Endothelial cell of umbilical vein (primary cell): Measurements from ENCODE around the gene SCFD1. TPM values are rescaled to one million over a fixed set of nuclear protein-coding genes. Genes with fewer than 3 reads are reported as not detected.

Experiments used
- BruUV-seq: library from RNA; stranded (reverse); fragments of 400-500 nt; replicated peaks from 2 replicates; lab custom pipeline; 2021; lab: Mats Ljungman, UMichigan
- CTCF ChIA-PET: fragments of 300-600, 350-600 bp; sonication (Branson Sonifier 250); formaldehyde crosslinking; loops from one replicate; lab custom pipeline; 2021; ENCODE audit warnings: antibody characterized with exemption, inconsistent platforms; lab: Charles Lee
- POLR2A ChIA-PET: fragments of 300-600, 350-600 bp; sonication (Branson Sonifier 250); formaldehyde crosslinking; loops from one replicate; lab custom pipeline; 2021; ENCODE audit warnings: antibody characterized with exemption, inconsistent platforms; lab: Charles Lee
- DNase-seq: peaks from one replicate; pipeline ENCODE4 v3.0.0-alpha.2; 2011; ENCODE audit warnings: low read depth, low spot score
- FAIRE-seq: peaks from 2 replicates; lab custom pipeline; 2011; peaks lifted over from hg19 to GRCh38; lab: Jason Lieb, UNC
- H2AFZ ChIP-seq: 2 replicates; pipeline ENCODE4 v1.6.0; 2012; ENCODE audit warnings: low read depth, low read length, control low read depth, inconsistent platforms
- H3K27ac ChIP-seq: 2 replicates; pipeline ENCODE4 v1.5.1; 2011; ENCODE audit warnings: low read depth, mild to moderate bottlenecking, control low read depth, low read length, moderate library complexity; ENCODE audit not compliant: insufficient read depth
- H3K27me3 ChIP-seq, 2 experiments: 2 replicates each; pipeline versions ENCODE4 v1.6.0 to v1.6.1; 2011; ENCODE audit warnings: low read length in 2 of 2, mixed read lengths in 1 of 2; ENCODE audit not compliant: control insufficient read depth in 2 of 2, insufficient read depth in 2 of 2
- H3K36me3 ChIP-seq, 2 experiments: 2 replicates in 1 of 2; 3 replicates in 1 of 2; pipeline ENCODE4 v1.5.1; 2011; ENCODE audit warnings: low read length in 2 of 2, mild to moderate bottlenecking in 1 of 2, moderate library complexity in 1 of 2; ENCODE audit not compliant: control insufficient read depth in 2 of 2, insufficient read depth in 2 of 2; ENCODE audit errors: extremely low read depth in 1 of 2
- H3K4me1 ChIP-seq: 3 replicates; pipeline ENCODE4 v1.5.1; 2011; ENCODE audit warnings: mild to moderate bottlenecking, low read length; ENCODE audit not compliant: control insufficient read depth, insufficient read depth; ENCODE audit errors: extremely low read depth
- H3K4me2 ChIP-seq: 2 replicates; pipeline ENCODE4 v1.6.1; 2011; ENCODE audit warnings: low read length, control low read depth, mixed read lengths; ENCODE audit not compliant: insufficient read depth
- H3K4me3 ChIP-seq, 3 experiments: fragments of 200-600 bp in 1 of 3; sonication (generic), shearing (Covaris generic) in 1 of 3; replicated peaks in 1 of 3; 2 replicates each; pipeline ENCODE4 v1.5.1; 2011 to 2016; ENCODE audit warnings: control low read depth in 3 of 3, low read length in 3 of 3, mild to moderate bottlenecking in 2 of 3, inconsistent platforms in 1 of 3, low read depth in 1 of 3, moderate library complexity in 1 of 3; ENCODE audit not compliant: insufficient read depth in 1 of 3
- H3K79me2 ChIP-seq: 2 replicates; pipeline ENCODE4 v1.6.0; 2012; ENCODE audit warnings: low read length, inconsistent platforms; ENCODE audit not compliant: control insufficient read depth, insufficient read depth
- H3K9ac ChIP-seq: replicated peaks from 2 replicates; pipeline ENCODE3; 2011; ENCODE audit warnings: low read length, control low read depth; ENCODE audit not compliant: insufficient read depth; ENCODE audit errors: extremely low read depth
- H3K9me1 ChIP-seq: replicated peaks from 3 replicates; pipeline ENCODE4 v1.6.0; 2011; ENCODE audit warnings: mild to moderate bottlenecking, low read length; ENCODE audit not compliant: control insufficient read depth, insufficient read depth; ENCODE audit errors: extremely low read depth
- H3K9me3 ChIP-seq: replicated peaks from 2 replicates; pipeline ENCODE4 v1.5.1; 2012; ENCODE audit warnings: low read length, inconsistent platforms; ENCODE audit not compliant: control insufficient read depth, insufficient read depth
- H4K20me1 ChIP-seq: replicated peaks from 2 replicates; pipeline ENCODE3; 2011; ENCODE audit warnings: mild to moderate bottlenecking, low read length; ENCODE audit not compliant: control insufficient read depth, insufficient read depth; ENCODE audit errors: extremely low read depth
- EZH2 ChIP-seq: IDR thresholded peaks from 2 replicates; pipeline ENCODE4 v1.6.1; 2012; ENCODE audit warnings: borderline replicate concordance, low read depth, mild to moderate bottlenecking, moderate library complexity, low read length, inconsistent platforms; ENCODE audit not compliant: severe bottlenecking
- FOS ChIP-seq: IDR thresholded peaks from 2 replicates; pipeline ENCODE4 v1.6.1; 2011; ENCODE audit warnings: mild to moderate bottlenecking, low read length, moderate library complexity, borderline replicate concordance; ENCODE audit not compliant: insufficient read depth
- GATA2 ChIP-seq: IDR thresholded peaks from 2 replicates; pipeline ENCODE4 v1.7.0; 2011; ENCODE audit warnings: low read depth, mild to moderate bottlenecking, moderate library complexity, mixed read lengths, low read length; ENCODE audit not compliant: insufficient read length, insufficient read depth
- JUN ChIP-seq: IDR thresholded peaks from 2 replicates; pipeline ENCODE4 v1.6.1; 2011; ENCODE audit warnings: borderline replicate concordance, low read depth; ENCODE audit not compliant: insufficient read length, insufficient read depth
- MYC ChIP-seq: IDR thresholded peaks from one replicate; pipeline ENCODE4 v1.6.1; 2011; ENCODE audit warnings: mild to moderate bottlenecking, low read depth, low read length
- POLR2A ChIP-seq: IDR thresholded peaks from 2 replicates; pipeline ENCODE4 v1.6.1; 2012; ENCODE audit warnings: low read depth, mild to moderate bottlenecking, control low read depth, low read length
- POLR2AphosphoS5 ChIP-seq: IDR thresholded peaks from 2 replicates; pipeline ENCODE4 v1.6.1; 2012; ENCODE audit warnings: low read depth, mild to moderate bottlenecking, control low read depth, low read length, moderate library complexity; ENCODE audit not compliant: insufficient read depth
- dilution Hi-C: fragments of 300-500 bp; cut with MboI; formaldehyde crosslinking; loops from one replicate; pipeline ENCODE4 v1.15.0; 2019; ENCODE audit warnings: low sequenced_read_pairs; ENCODE audit not compliant: extremely low pct_ligation_motif_present
- intact Hi-C: fragments of 100-400 bp; cut with micrococcal nuclease; formaldehyde crosslinking; loops from one replicate; pipeline ENCODE4 v1.10.0; 2022
- polyA plus RNA-seq, 4 experiments: library from polyadenylated mRNA; depleted of rRNA in 3 of 4; stranded (reverse) in 3 of 4; unstranded in 1 of 4; fragments of >200 nt; gene quantifications; 2 replicates each; pipeline versions ENCODE4 v1.2.1 to v1.2.3, GENCODE V29; 2011 to 2012; ENCODE audit warnings: missing spikeins in 1 of 4
- total RNA-seq: library from RNA; stranded (reverse); gene quantifications from 2 replicates; pipeline ENCODE4 v1.2.3, GENCODE V29; 2021
- TF ChIP-seq, protein P1 (sequence below), 2 donors: IDR thresholded peaks; 1 replicate in 1 of 2; 2 replicates in 1 of 2; pipeline ENCODE4 v1.5.1; 2011; ENCODE audit warnings: low read length in 2 of 2, mild to moderate bottlenecking in 2 of 2, moderate library complexity in 2 of 2, control low read depth in 1 of 2, inconsistent platforms in 1 of 2, low read depth in 1 of 2; ENCODE audit not compliant: insufficient read depth in 1 of 2; ENCODE audit errors: extremely low read depth in 1 of 2
- TF ChIP-seq, protein P2 (sequence below): IDR thresholded peaks from 2 replicates; pipeline ENCODE4 v1.6.1; 2011; ENCODE audit not compliant: insufficient read depth, insufficient read length

Gene SCFD1
- total and polyA plus RNA-seq, 2 donors (not counting 3 experiments of a cell fraction or from before 2014, with no cell fraction given) = 21.3 to 59.9 TPM

DNA sequence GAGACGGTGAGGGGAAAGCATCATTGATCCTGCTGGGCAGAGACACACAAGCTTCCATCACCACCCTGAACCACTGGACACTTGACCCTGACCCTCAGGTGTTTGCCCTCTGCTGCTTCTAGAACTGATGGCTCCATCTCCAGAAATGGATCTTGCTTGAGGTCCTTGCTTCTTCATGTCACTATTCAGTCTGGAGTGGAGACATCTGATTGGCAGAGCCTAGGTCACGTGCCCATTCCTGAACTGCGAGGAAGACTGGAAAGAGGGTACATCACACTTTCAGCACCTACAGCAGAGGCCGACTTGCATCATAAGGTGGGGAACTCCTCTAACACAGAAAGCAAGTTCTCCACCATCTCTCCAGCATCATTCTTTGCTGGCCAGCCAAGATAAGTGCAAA is 145.5 kb downstream of the SCFD1 start:
- CTCF ChIA-PET = no interaction called here
- H3K9me1 ChIP-seq = no peaks in the 10 kb centered on the region
- intact Hi-C loops = no loop called here
- DNase-seq (no peak), FAIRE-seq (no peak)
- H3K4me2 ChIP-seq = no peak overlapping the region
- H3K36me3 ChIP-seq = no peaks in the 10 kb centered on the region
- H3K79me2 ChIP-seq = no peaks in the 10 kb centered on the region
- dilution Hi-C loops = no loop called here
- POLR2A ChIA-PET = no interaction called here
- H3K27ac ChIP-seq = no peak overlapping the region
- BruUV-seq = no TSS peak
- no peaks in the 10 kb centered on the region for H4K20me1 ChIP-seq
- H3K4me3 ChIP-seq = no peak overlapping the region
- H3K9me3 ChIP-seq = no peaks in the 10 kb centered on the region
- no peak for TF ChIP-seq GATA2
- no peak for TF ChIP-seq MYC
- TF ChIP-seq EZH2 = no peak
- no peak for TF ChIP-seq JUN
- no peak for TF ChIP-seq POLR2AphosphoS5
- no peak overlapping the region for H2AFZ ChIP-seq
- H3K9ac ChIP-seq = no peak overlapping the region
- no peaks in the 10 kb centered on the region for H3K4me1 ChIP-seq
- H3K27me3 ChIP-seq = peaks cover 2 to 26% of the 10 kb centered on the region in 2 experiments

DNA sequence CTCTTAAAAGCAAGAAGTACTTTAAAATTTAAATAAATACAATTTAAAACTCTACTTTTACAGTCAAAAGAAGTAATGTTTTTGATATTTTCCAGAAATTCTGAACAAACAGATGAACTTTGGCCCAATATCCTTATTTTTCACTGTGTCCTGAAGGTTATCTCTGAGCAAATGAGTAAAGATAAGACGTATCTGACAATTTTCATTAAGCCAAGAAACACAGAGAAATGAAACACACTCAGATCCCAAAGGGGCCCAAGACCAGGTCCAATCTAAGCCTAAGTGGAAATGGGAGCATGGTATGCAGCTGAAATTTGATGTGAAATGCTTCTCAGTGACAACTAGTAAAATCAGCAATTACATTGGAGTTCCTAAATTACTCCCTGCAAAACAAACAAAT is 146.7 kb downstream of the SCFD1 start:
- dilution Hi-C loops = no loop called here
- intact Hi-C loops = no loop called here
- Histone ChIP-seq H3K9me3 (no peaks in the 10 kb centered on the region), H3K4me3 (no peak overlapping the region), H3K9me1 (no peaks in the 10 kb centered on the region), H2AFZ (no peak overlapping the region), H3K4me2 (no peak overlapping the region), H3K36me3 (no peaks in the 10 kb centered on the region), H3K79me2 (no peaks in the 10 kb centered on the region), H3K27me3 (peaks cover 2 to 30% of the 10 kb centered on the region in 2 experiments), H3K27ac (no peak overlapping the region), H3K4me1 (no peaks in the 10 kb centered on the region), H3K9ac (no peak overlapping the region), H4K20me1 (no peaks in the 10 kb centered on the region)
- CTCF ChIA-PET = no interaction called here
- no peak for TF ChIP-seq GATA2
- TF ChIP-seq FOS = no peak
- TF ChIP-seq, protein P1, sequence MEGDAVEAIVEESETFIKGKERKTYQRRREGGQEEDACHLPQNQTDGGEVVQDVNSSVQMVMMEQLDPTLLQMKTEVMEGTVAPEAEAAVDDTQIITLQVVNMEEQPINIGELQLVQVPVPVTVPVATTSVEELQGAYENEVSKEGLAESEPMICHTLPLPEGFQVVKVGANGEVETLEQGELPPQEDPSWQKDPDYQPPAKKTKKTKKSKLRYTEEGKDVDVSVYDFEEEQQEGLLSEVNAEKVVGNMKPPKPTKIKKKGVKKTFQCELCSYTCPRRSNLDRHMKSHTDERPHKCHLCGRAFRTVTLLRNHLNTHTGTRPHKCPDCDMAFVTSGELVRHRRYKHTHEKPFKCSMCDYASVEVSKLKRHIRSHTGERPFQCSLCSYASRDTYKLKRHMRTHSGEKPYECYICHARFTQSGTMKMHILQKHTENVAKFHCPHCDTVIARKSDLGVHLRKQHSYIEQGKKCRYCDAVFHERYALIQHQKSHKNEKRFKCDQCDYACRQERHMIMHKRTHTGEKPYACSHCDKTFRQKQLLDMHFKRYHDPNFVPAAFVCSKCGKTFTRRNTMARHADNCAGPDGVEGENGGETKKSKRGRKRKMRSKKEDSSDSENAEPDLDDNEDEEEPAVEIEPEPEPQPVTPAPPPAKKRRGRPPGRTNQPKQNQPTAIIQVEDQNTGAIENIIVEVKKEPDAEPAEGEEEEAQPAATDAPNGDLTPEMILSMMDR (IDR thresholded peaks at IDR 0.05; ENCODE audit: extremely low read depth in 1 of 2, insufficient read depth in 1 of 2, low read depth in 1 of 2, low read length in 2 of 2) = no peak
- TF ChIP-seq EZH2 = no peak
- TF ChIP-seq MYC = no peak
- no peak for TF ChIP-seq POLR2A
- TF ChIP-seq, protein P2, sequence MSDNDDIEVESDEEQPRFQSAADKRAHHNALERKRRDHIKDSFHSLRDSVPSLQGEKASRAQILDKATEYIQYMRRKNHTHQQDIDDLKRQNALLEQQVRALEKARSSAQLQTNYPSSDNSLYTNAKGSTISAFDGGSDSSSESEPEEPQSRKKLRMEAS = no peak
- no peak for TF ChIP-seq POLR2AphosphoS5
- no peak for TF ChIP-seq JUN
- DNase-seq = no peak
- FAIRE-seq = no peak
- POLR2A ChIA-PET = no interaction called here
- no TSS peak for BruUV-seq
